HCT116 (cell line): Measurements from ENCODE around the gene TCEAL4. TPM values are rescaled to one million over a fixed set of nuclear protein-coding genes. Genes with fewer than 3 reads are reported as not detected.
"Not testable (repeated sequence)": the region's sequence is repeated elsewhere in the genome, so short reads cannot be mapped to it uniquely, and the experiment has no call there.

ENCODE experiments used
- ATAC-seq: fragments of 200-7000 bp; cut with Tn5 transposase; 2 replicates; pipeline ENCODE4 v1.9.1; 2020; ENCODE audit warnings: mild to moderate bottlenecking, moderate library complexity
- BruUV-seq: library from RNA; stranded (reverse); fragments of 400-500 nt; replicated peaks from 2 replicates; lab custom pipeline; 2021; lab: Mats Ljungman, UMichigan
- CTCF ChIA-PET: fragments of 300-600 bp; sonication (Branson Sonifier 250); formaldehyde crosslinking; loops from one replicate; lab custom pipeline; 2021; ENCODE audit warnings: antibody characterized with exemption; lab: Charles Lee
- POLR2A ChIA-PET: fragments of 300-600, 350-600 bp; sonication (Branson Sonifier 250); formaldehyde crosslinking; loops from one replicate; lab custom pipeline; 2021; ENCODE audit warnings: antibody characterized with exemption; lab: Charles Lee
- RAD21 ChIA-PET, 2 experiments: fragments of 300-600 bp; sonication (Branson Sonifier 250); formaldehyde crosslinking; loops; one replicate each; lab custom pipeline; 2023; ENCODE audit warnings: low total read pairs in 2 of 2; ENCODE audit not compliant: uncharacterized antibody in 2 of 2, unreplicated experiment in 2 of 2, low non-redundant PET in 1 of 2; lab: Charles Lee
- DNase-seq: peaks from one replicate; pipeline ENCODE4 v3.0.0-alpha.2; 2010; ENCODE audit warnings: low read depth, low spot score
- H2AFZ ChIP-seq: fragments of 200-600 bp; shearing (Covaris generic), sonication (generic); 2 replicates; pipeline ENCODE4 v1.6.1; 2017; ENCODE audit warnings: low read depth, mixed run types, mixed read lengths, antibody characterized with exemption, low read length; ENCODE audit not compliant: poor library complexity, severe bottlenecking
- H3K27ac ChIP-seq: 2 replicates; pipeline ENCODE4 v1.5.1; 2012; ENCODE audit warnings: low read depth, low read length
- H3K27me3 ChIP-seq: fragments of 200-600 bp; sonication (generic); 2 replicates; pipeline ENCODE4 v1.6.1; 2016; ENCODE audit warnings: mixed run types, low read length, mixed read lengths; ENCODE audit not compliant: insufficient read depth
- H3K36me3 ChIP-seq, 2 experiments: fragments of 200-500 bp in 1 of 2; fragments of 200-600 bp in 1 of 2; sonication (Bioruptor generic) in 1 of 2; sonication (generic) in 1 of 2; 2 replicates each; pipeline versions ENCODE4 v1.5.1 to v1.6.1; 2014 to 2016; ENCODE audit warnings: low read length in 2 of 2, inconsistent platforms in 1 of 2, mixed read lengths in 1 of 2, mixed run types in 1 of 2; ENCODE audit not compliant: insufficient read depth in 2 of 2, control insufficient read depth in 1 of 2
- H3K4me1 ChIP-seq, 2 experiments: fragments of 200-600 bp in 1 of 2; sonication (generic) in 1 of 2; 2 replicates each; pipeline versions ENCODE4 v1.5.1 to v1.6.1; 2012 to 2017; ENCODE audit warnings: low read length in 2 of 2, inconsistent platforms in 1 of 2, mild to moderate bottlenecking in 1 of 2, mixed read lengths in 1 of 2, mixed run types in 1 of 2, moderate library complexity in 1 of 2; ENCODE audit not compliant: insufficient read depth in 2 of 2, control insufficient read depth in 1 of 2
- H3K4me2 ChIP-seq: fragments of 200-600 bp; sonication (generic); 2 replicates; pipeline ENCODE4 v1.6.1; 2017; ENCODE audit warnings: mixed run types, low read length, mixed read lengths
- H3K4me3 ChIP-seq, 2 experiments: fragments of 200-600 bp in 1 of 2; sonication (generic) in 1 of 2; replicated peaks in 1 of 2; 2 replicates each; pipeline ENCODE4 v1.5.1; 2011 to 2016; ENCODE audit warnings: low read length in 2 of 2, control low read depth in 1 of 2, low read depth in 1 of 2, mild to moderate bottlenecking in 1 of 2, mixed read lengths in 1 of 2, mixed run types in 1 of 2
- H3K79me2 ChIP-seq: fragments of 200-600 bp; sonication (generic); 2 replicates; pipeline ENCODE4 v1.6.1; 2017; ENCODE audit warnings: mild to moderate bottlenecking, mixed run types, low read length, moderate library complexity, mixed read lengths; ENCODE audit not compliant: insufficient read depth
- H3K9ac ChIP-seq: fragments of 200-600 bp; sonication (generic); 2 replicates; pipeline ENCODE4 v1.6.1; 2016; ENCODE audit warnings: low read length, mixed read lengths
- H3K9me2 ChIP-seq: fragments of 200-600 bp; sonication (generic), shearing (Covaris generic); 2 replicates; pipeline ENCODE4 v1.6.1; 2017; ENCODE audit warnings: mixed run types, mild to moderate bottlenecking, moderate library complexity; ENCODE audit not compliant: insufficient read depth
- H3K9me3 ChIP-seq, 2 experiments: fragments of 200-500 bp in 1 of 2; fragments of 200-600 bp in 1 of 2; sonication (Bioruptor generic) in 1 of 2; sonication (generic) in 1 of 2; 2 replicates each; pipeline ENCODE4 v1.6.1; 2014 to 2017; ENCODE audit warnings: low read length in 2 of 2, mixed read lengths in 2 of 2, inconsistent platforms in 1 of 2, low read depth in 1 of 2, mild to moderate bottlenecking in 1 of 2, mixed run types in 1 of 2, moderate library complexity in 1 of 2; ENCODE audit not compliant: control insufficient read depth in 1 of 2, insufficient read depth in 1 of 2
- H4K20me1 ChIP-seq: fragments of 200-600 bp; sonication (generic), shearing (Covaris generic); 2 replicates; pipeline ENCODE4 v1.6.1; 2017; ENCODE audit warnings: mixed run types, mild to moderate bottlenecking, moderate library complexity; ENCODE audit not compliant: insufficient read depth
- ATF3 ChIP-seq: IDR thresholded peaks from 2 replicates; pipeline ENCODE4 v1.6.1; 2012
- CBX3 ChIP-seq: IDR thresholded peaks from 2 replicates; pipeline ENCODE4 v1.6.1; 2012; ENCODE audit warnings: low read depth
- CTCF ChIP-seq, 3 experiments: fragments of 200-600 bp in 1 of 3; sonication (generic) in 1 of 3; IDR thresholded peaks in 2 of 3; conservative IDR thresholded peaks in 1 of 3; 2 replicates each; pipeline ENCODE4 v1.5.1; 2012 to 2017; ENCODE audit warnings: low read depth in 2 of 3, low read length in 2 of 3, antibody characterized with exemption in 1 of 3, borderline replicate concordance in 1 of 3, control low read depth in 1 of 3, mild to moderate bottlenecking in 1 of 3, mixed read lengths in 1 of 3, mixed run types in 1 of 3, moderate library complexity in 1 of 3; ENCODE audit not compliant: insufficient read depth in 1 of 3
- EGR1 ChIP-seq: IDR thresholded peaks from 2 replicates; pipeline ENCODE4 v1.6.1; 2012; ENCODE audit warnings: low read depth
- ELF1 ChIP-seq: IDR thresholded peaks from 2 replicates; pipeline ENCODE4 v1.6.1; 2012; ENCODE audit warnings: low read depth, borderline replicate concordance
- EZH2 ChIP-seq: fragments of 200-600 bp; sonication (generic); IDR thresholded peaks from 2 replicates; pipeline ENCODE4 v1.6.1; 2017; ENCODE audit warnings: antibody characterized with exemption, mixed run types
- EZH2phosphoT487 ChIP-seq: fragments of 200-600 bp; IDR thresholded peaks from 2 replicates; pipeline ENCODE4 v1.6.1; 2018; ENCODE audit warnings: antibody characterized with exemption, borderline replicate concordance
- FOSL1 ChIP-seq: IDR thresholded peaks from 2 replicates; pipeline ENCODE4 v1.6.1; 2012; ENCODE audit warnings: low read depth
- JUND ChIP-seq: IDR thresholded peaks from 2 replicates; pipeline ENCODE4 v1.6.1; 2012
- MAX ChIP-seq: IDR thresholded peaks from 2 replicates; pipeline ENCODE4 v1.6.1; 2012
- SIN3A ChIP-seq: IDR thresholded peaks from 2 replicates; pipeline ENCODE4 v1.6.1; 2012; ENCODE audit warnings: low read depth
- SP1 ChIP-seq: IDR thresholded peaks from 2 replicates; pipeline ENCODE4 v1.6.1; 2012; ENCODE audit warnings: low read depth
- SRF ChIP-seq: IDR thresholded peaks from 2 replicates; pipeline ENCODE4 v1.6.1; 2012; ENCODE audit warnings: low read depth
- YY1 ChIP-seq: IDR thresholded peaks from 2 replicates; pipeline ENCODE4 v1.6.1; 2011; ENCODE audit warnings: low read length, low read depth, moderate library complexity, mild to moderate bottlenecking; ENCODE audit not compliant: insufficient replicate concordance; ENCODE audit errors: extremely low read depth
- ZFX ChIP-seq: fragments of 450-650 bp; IDR thresholded peaks from 2 replicates; pipeline ENCODE4 v1.6.1; 2017
- ZNF274 ChIP-seq: fragments of 200-500 bp; sonication (Bioruptor generic); IDR thresholded peaks from 2 replicates; pipeline ENCODE4 v1.6.1; 2014; ENCODE audit warnings: mild to moderate bottlenecking, low read depth, low read length, inconsistent platforms
- intact Hi-C: fragments of 100-400 bp; cut with micrococcal nuclease; formaldehyde crosslinking; loops from 2 replicates; pipeline ENCODE4 v1.10.0; 2022
- total RNA-seq: library from RNA; stranded (reverse); gene quantifications from one replicate; pipeline ENCODE4 v1.2.1, GENCODE V29; 2021; ENCODE audit not compliant: unreplicated experiment

TCEAL4 gene
- total RNA-seq, 1 experiment from 2014 or later = 23.5 TPM

DNA sequence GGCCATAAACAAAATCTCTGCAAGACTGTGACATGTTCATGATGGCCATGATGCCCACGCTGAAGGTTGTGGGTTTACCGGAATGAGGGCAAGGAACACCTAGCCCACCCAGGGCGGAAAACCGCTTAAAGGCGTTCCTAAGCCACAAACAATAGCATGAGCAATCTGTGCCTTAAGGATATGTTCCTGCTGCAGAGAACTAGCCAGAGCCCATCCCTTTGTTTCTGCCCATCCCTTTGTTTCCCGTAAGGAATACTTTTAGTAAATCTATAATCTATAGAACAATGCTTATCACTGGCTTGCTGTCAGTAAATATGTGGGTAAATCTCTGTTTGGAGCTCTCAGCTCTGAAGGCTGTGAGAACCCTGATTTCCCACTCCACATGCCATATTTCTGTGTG is 9.9 kb downstream of the TCEAL4 start:
- H3K27me3 ChIP-seq, H3K36me3 ChIP-seq, BruUV-seq, H3K4me3 ChIP-seq, POLR2A ChIA-PET, ATAC-seq, H2AFZ ChIP-seq, H3K9ac ChIP-seq, H3K79me2 ChIP-seq, DNase-seq, intact Hi-C loops, H4K20me1 ChIP-seq, H3K9me3 ChIP-seq, CTCF ChIA-PET, H3K4me2 ChIP-seq, H3K27ac ChIP-seq, RAD21 ChIA-PET, H3K4me1 ChIP-seq, H3K9me2 ChIP-seq: not testable (repeated sequence)

DNA sequence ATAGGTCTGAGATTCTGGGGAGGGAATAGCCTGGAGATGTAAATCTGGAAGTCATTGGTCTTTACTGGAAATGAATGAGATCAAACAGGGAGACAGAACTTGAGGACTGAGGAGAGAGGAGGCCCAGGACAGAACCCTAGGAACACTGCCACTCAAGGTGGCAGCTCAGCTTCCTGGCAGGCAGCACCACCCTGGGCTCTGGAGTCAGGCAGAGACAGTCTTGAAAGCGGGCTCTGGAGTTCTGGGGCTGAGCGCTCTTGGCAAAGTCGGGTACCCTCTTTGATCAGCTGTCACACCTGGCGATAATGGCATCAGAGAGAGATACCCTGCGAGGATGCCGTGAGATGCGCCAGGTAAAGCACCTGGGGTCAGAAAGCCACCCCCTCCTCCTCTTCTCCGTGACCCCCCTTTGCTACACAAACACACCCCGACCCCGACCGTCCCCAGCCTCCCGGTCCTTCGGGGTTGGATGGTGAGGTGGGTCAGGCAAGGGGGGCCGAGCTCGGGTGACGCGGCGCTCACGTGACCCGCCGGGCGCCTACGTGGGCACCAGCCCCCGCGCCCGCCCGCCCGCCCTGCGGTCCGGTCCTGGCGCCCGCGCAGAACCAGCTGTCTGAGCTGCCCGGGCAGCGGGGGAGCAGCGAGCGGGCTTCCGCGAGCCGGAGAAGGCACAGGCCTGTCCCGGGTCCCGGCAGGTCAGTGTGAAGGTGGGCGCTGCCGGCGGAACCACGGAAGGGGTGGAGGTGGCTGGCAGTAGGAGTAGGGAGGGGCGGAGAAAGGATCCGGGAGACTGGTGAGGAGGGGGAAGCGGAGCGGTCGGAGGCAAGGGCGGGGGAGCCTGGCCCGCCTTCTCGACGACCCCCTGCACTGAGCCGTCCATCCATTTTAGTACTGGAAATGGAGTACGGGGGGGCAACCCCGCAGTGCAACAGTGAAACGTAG is 22.3 kb downstream of the TCEAL4 start, which contains the start of gene TCEAL3:
TSS of gene TCEAL3 (plus strand) at position 600 of the 942 bp plus-strand sequence. CDS start 1,102 bp downstream, outside the sequence.
- ChIA-PET CTCF (no interaction called here), POLR2A (no interaction called here), RAD21 (no interaction called here)
- no TSS peak for BruUV-seq
- H3K4me2 ChIP-seq = no peak within 1 kb of the TSS
- no peaks in the 10 kb centered on the region for H3K9me3 ChIP-seq
- H3K27me3 ChIP-seq = no peaks in the 10 kb centered on the region
- H4K20me1 ChIP-seq = no peaks in the 10 kb centered on the region
- no peak within 1 kb of the TSS for H3K4me3 ChIP-seq
- DNase-seq = no peak
- H3K9me2 ChIP-seq = no peaks in the 10 kb centered on the region
- H2AFZ ChIP-seq = no peak within 1 kb of the TSS
- H3K36me3 ChIP-seq = no peaks in the 10 kb centered on the region
- H3K79me2 ChIP-seq = no peaks in the 10 kb centered on the region
- H3K4me1 ChIP-seq = no peaks in the 10 kb centered on the region
- H3K27ac ChIP-seq = no peak within 1 kb of the TSS
- H3K9ac ChIP-seq = no peak within 1 kb of the TSS
- no peak for ATAC-seq
- intact Hi-C loops = no loop called here
- TF ChIP-seq EZH2 (no peak), FOSL1 (no peak), SP1 (no peak), CTCF (IDR thresholded peaks at IDR 0.05 in 2 of 3, conservative IDR thresholded peaks at IDR 0.05 in 1 of 3; ENCODE audit: borderline replicate concordance in 1 of 3, insufficient read depth in 1 of 3, low read depth in 2 of 3, low read length in 2 of 3) (no peak), ZFX (no peak), EZH2phosphoT487 (no peak), MAX (no peak), SIN3A (no peak), ATF3 (no peak), JUND (no peak), ZNF274 (no peak), YY1 (no peak), SRF (no peak), CBX3 (no peak), ELF1 (no peak), EGR1 (no peak)
